HCT116 (cell line): ENCODE results near the gene VAMP2. TPM values are rescaled to one million over a fixed set of nuclear protein-coding genes. Genes with fewer than 3 reads are reported as not detected.

Experiments
- ATAC-seq: fragments of 200-7000 bp; cut with Tn5 transposase; 2 replicates; pipeline ENCODE4 v1.9.1; 2020; ENCODE audit warnings: mild to moderate bottlenecking, moderate library complexity
- BruUV-seq: library from RNA; stranded (reverse); fragments of 400-500 nt; replicated peaks from 2 replicates; lab custom pipeline; 2021; lab: Mats Ljungman, UMichigan
- CTCF ChIA-PET: fragments of 300-600 bp; sonication (Branson Sonifier 250); formaldehyde crosslinking; loops from one replicate; lab custom pipeline; 2021; ENCODE audit warnings: antibody characterized with exemption; lab: Charles Lee
- POLR2A ChIA-PET: fragments of 300-600, 350-600 bp; sonication (Branson Sonifier 250); formaldehyde crosslinking; loops from one replicate; lab custom pipeline; 2021; ENCODE audit warnings: antibody characterized with exemption; lab: Charles Lee
- RAD21 ChIA-PET, 2 experiments: fragments of 300-600 bp; sonication (Branson Sonifier 250); formaldehyde crosslinking; loops; one replicate each; lab custom pipeline; 2023; ENCODE audit warnings: low total read pairs in 2 of 2; ENCODE audit not compliant: uncharacterized antibody in 2 of 2, unreplicated experiment in 2 of 2, low non-redundant PET in 1 of 2; lab: Charles Lee
- DNase-seq: peaks from one replicate; pipeline ENCODE4 v3.0.0-alpha.2; 2010; ENCODE audit warnings: low read depth, low spot score
- H2AFZ ChIP-seq: fragments of 200-600 bp; shearing (Covaris generic), sonication (generic); 2 replicates; pipeline ENCODE4 v1.6.1; 2017; ENCODE audit warnings: low read depth, mixed run types, mixed read lengths, antibody characterized with exemption, low read length; ENCODE audit not compliant: poor library complexity, severe bottlenecking
- H3K27ac ChIP-seq: 2 replicates; pipeline ENCODE4 v1.5.1; 2012; ENCODE audit warnings: low read depth, low read length
- H3K27me3 ChIP-seq: fragments of 200-600 bp; sonication (generic); 2 replicates; pipeline ENCODE4 v1.6.1; 2016; ENCODE audit warnings: mixed run types, low read length, mixed read lengths; ENCODE audit not compliant: insufficient read depth
- H3K36me3 ChIP-seq, 2 experiments: fragments of 200-500 bp in 1 of 2; fragments of 200-600 bp in 1 of 2; sonication (Bioruptor generic) in 1 of 2; sonication (generic) in 1 of 2; 2 replicates each; pipeline versions ENCODE4 v1.5.1 to v1.6.1; 2014 to 2016; ENCODE audit warnings: low read length in 2 of 2, inconsistent platforms in 1 of 2, mixed read lengths in 1 of 2, mixed run types in 1 of 2; ENCODE audit not compliant: insufficient read depth in 2 of 2, control insufficient read depth in 1 of 2
- H3K4me1 ChIP-seq, 2 experiments: fragments of 200-600 bp in 1 of 2; sonication (generic) in 1 of 2; 2 replicates each; pipeline versions ENCODE4 v1.5.1 to v1.6.1; 2012 to 2017; ENCODE audit warnings: low read length in 2 of 2, inconsistent platforms in 1 of 2, mild to moderate bottlenecking in 1 of 2, mixed read lengths in 1 of 2, mixed run types in 1 of 2, moderate library complexity in 1 of 2; ENCODE audit not compliant: insufficient read depth in 2 of 2, control insufficient read depth in 1 of 2
- H3K4me2 ChIP-seq: fragments of 200-600 bp; sonication (generic); 2 replicates; pipeline ENCODE4 v1.6.1; 2017; ENCODE audit warnings: mixed run types, low read length, mixed read lengths
- H3K4me3 ChIP-seq, 2 experiments: fragments of 200-600 bp in 1 of 2; sonication (generic) in 1 of 2; replicated peaks in 1 of 2; 2 replicates each; pipeline ENCODE4 v1.5.1; 2011 to 2016; ENCODE audit warnings: low read length in 2 of 2, control low read depth in 1 of 2, low read depth in 1 of 2, mild to moderate bottlenecking in 1 of 2, mixed read lengths in 1 of 2, mixed run types in 1 of 2
- H3K79me2 ChIP-seq: fragments of 200-600 bp; sonication (generic); 2 replicates; pipeline ENCODE4 v1.6.1; 2017; ENCODE audit warnings: mild to moderate bottlenecking, mixed run types, low read length, moderate library complexity, mixed read lengths; ENCODE audit not compliant: insufficient read depth
- H3K9ac ChIP-seq: fragments of 200-600 bp; sonication (generic); 2 replicates; pipeline ENCODE4 v1.6.1; 2016; ENCODE audit warnings: low read length, mixed read lengths
- H3K9me2 ChIP-seq: fragments of 200-600 bp; sonication (generic), shearing (Covaris generic); 2 replicates; pipeline ENCODE4 v1.6.1; 2017; ENCODE audit warnings: mixed run types, mild to moderate bottlenecking, moderate library complexity; ENCODE audit not compliant: insufficient read depth
- H3K9me3 ChIP-seq, 2 experiments: fragments of 200-500 bp in 1 of 2; fragments of 200-600 bp in 1 of 2; sonication (Bioruptor generic) in 1 of 2; sonication (generic) in 1 of 2; 2 replicates each; pipeline ENCODE4 v1.6.1; 2014 to 2017; ENCODE audit warnings: low read length in 2 of 2, mixed read lengths in 2 of 2, inconsistent platforms in 1 of 2, low read depth in 1 of 2, mild to moderate bottlenecking in 1 of 2, mixed run types in 1 of 2, moderate library complexity in 1 of 2; ENCODE audit not compliant: control insufficient read depth in 1 of 2, insufficient read depth in 1 of 2
- H4K20me1 ChIP-seq: fragments of 200-600 bp; sonication (generic), shearing (Covaris generic); 2 replicates; pipeline ENCODE4 v1.6.1; 2017; ENCODE audit warnings: mixed run types, mild to moderate bottlenecking, moderate library complexity; ENCODE audit not compliant: insufficient read depth
- CBX3 ChIP-seq: IDR thresholded peaks from 2 replicates; pipeline ENCODE4 v1.6.1; 2012; ENCODE audit warnings: low read depth
- CEBPB ChIP-seq: IDR thresholded peaks from 2 replicates; pipeline ENCODE4 v1.6.1; 2012; ENCODE audit warnings: low read depth
- EGR1 ChIP-seq: IDR thresholded peaks from 2 replicates; pipeline ENCODE4 v1.6.1; 2012; ENCODE audit warnings: low read depth
- ELF1 ChIP-seq: IDR thresholded peaks from 2 replicates; pipeline ENCODE4 v1.6.1; 2012; ENCODE audit warnings: low read depth, borderline replicate concordance
- EZH2 ChIP-seq: fragments of 200-600 bp; sonication (generic); IDR thresholded peaks from 2 replicates; pipeline ENCODE4 v1.6.1; 2017; ENCODE audit warnings: antibody characterized with exemption, mixed run types
- JUND ChIP-seq: IDR thresholded peaks from 2 replicates; pipeline ENCODE4 v1.6.1; 2012
- RAD21 ChIP-seq: IDR thresholded peaks from 2 replicates; pipeline ENCODE4 v1.6.1; 2012; ENCODE audit warnings: low read depth, mild to moderate bottlenecking
- SIN3A ChIP-seq: IDR thresholded peaks from 2 replicates; pipeline ENCODE4 v1.6.1; 2012; ENCODE audit warnings: low read depth
- SP1 ChIP-seq: IDR thresholded peaks from 2 replicates; pipeline ENCODE4 v1.6.1; 2012; ENCODE audit warnings: low read depth
- ZNF274 ChIP-seq: fragments of 200-500 bp; sonication (Bioruptor generic); IDR thresholded peaks from 2 replicates; pipeline ENCODE4 v1.6.1; 2014; ENCODE audit warnings: mild to moderate bottlenecking, low read depth, low read length, inconsistent platforms
- intact Hi-C: fragments of 100-400 bp; cut with micrococcal nuclease; formaldehyde crosslinking; loops from 2 replicates; pipeline ENCODE4 v1.10.0; 2022
- total RNA-seq: library from RNA; stranded (reverse); gene quantifications from one replicate; pipeline ENCODE4 v1.2.1, GENCODE V29; 2021; ENCODE audit not compliant: unreplicated experiment
- TF ChIP-seq, protein P1 (sequence below): IDR thresholded peaks from 2 replicates; pipeline ENCODE4 v1.6.1; 2012
- TF ChIP-seq, protein P2 (sequence below), 3 experiments: fragments of 200-600 bp in 1 of 3; sonication (generic) in 1 of 3; IDR thresholded peaks in 2 of 3; conservative IDR thresholded peaks in 1 of 3; 2 replicates each; pipeline ENCODE4 v1.5.1; 2012 to 2017; ENCODE audit warnings: low read depth in 2 of 3, low read length in 2 of 3, antibody characterized with exemption in 1 of 3, borderline replicate concordance in 1 of 3, control low read depth in 1 of 3, mild to moderate bottlenecking in 1 of 3, mixed read lengths in 1 of 3, mixed run types in 1 of 3, moderate library complexity in 1 of 3; ENCODE audit not compliant: insufficient read depth in 1 of 3
- TF ChIP-seq, protein P3 (sequence below): IDR thresholded peaks from 2 replicates; pipeline ENCODE4 v1.6.1; 2011; ENCODE audit warnings: mild to moderate bottlenecking, low read length, moderate library complexity; ENCODE audit not compliant: insufficient replicate concordance; ENCODE audit errors: extremely low read depth

Gene VAMP2
- total RNA-seq, 1 experiment from 2014 or later = 35.9 TPM

DNA sequence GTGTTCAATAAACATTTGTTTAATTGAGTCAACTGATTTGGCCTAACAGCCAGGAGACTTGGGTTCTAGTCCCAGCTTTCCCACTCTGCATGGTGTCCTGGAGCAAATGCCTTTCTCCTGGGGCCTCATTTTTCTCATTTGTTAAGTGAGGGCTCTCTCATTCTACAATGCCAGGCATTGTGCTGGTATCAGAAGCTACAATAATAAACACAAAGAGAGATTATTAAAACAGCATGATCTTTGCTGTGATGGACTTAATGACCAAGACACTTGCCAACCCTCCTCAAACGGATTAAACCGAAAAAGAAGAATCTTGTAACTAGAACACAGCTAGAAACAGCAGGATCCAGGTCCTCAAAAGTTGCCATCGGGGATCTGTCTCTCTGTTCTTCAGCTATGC lies 4.8 kb upstream of the VAMP2 start:
- CTCF ChIA-PET = interaction anchor here (1.3 kb wide), 1 partner anchor 48 kb away, joined by 3 read pairs; no protein-coding TSS in a partner anchor
- Histone ChIP-seq H3K4me1 (peaks cover 22 to 25% of the 10 kb centered on the region in 2 experiments), H3K27me3 (no peaks in the 10 kb centered on the region), H3K27ac (no peak overlapping the region), H3K9me2 (no peaks in the 10 kb centered on the region), H3K9ac (no peak overlapping the region), H4K20me1 (no peaks in the 10 kb centered on the region), H3K79me2 (peaks cover 1% of the 10 kb centered on the region; the same call in 1 of the 2 replicates), H3K4me3 (no peak overlapping the region)
- RAD21 ChIA-PET = no interaction called here
- POLR2A ChIA-PET = interaction anchor here (0.6 kb wide), 1 partner anchor 18 kb away, joined by 3 read pairs; no protein-coding TSS in a partner anchor
- DNase-seq (no peak), ATAC-seq (no peak)
- TF ChIP-seq SP1 (no peak), EZH2 (no peak), CEBPB (no peak), EGR1 (no peak), ZNF274 (no peak), JUND (no peak), CBX3 (no peak), SIN3A (no peak), RAD21 (no peak), ELF1 (no peak)
- TF ChIP-seq, protein P1, sequence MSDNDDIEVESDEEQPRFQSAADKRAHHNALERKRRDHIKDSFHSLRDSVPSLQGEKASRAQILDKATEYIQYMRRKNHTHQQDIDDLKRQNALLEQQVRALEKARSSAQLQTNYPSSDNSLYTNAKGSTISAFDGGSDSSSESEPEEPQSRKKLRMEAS = no peak
- TF ChIP-seq, protein P2, sequence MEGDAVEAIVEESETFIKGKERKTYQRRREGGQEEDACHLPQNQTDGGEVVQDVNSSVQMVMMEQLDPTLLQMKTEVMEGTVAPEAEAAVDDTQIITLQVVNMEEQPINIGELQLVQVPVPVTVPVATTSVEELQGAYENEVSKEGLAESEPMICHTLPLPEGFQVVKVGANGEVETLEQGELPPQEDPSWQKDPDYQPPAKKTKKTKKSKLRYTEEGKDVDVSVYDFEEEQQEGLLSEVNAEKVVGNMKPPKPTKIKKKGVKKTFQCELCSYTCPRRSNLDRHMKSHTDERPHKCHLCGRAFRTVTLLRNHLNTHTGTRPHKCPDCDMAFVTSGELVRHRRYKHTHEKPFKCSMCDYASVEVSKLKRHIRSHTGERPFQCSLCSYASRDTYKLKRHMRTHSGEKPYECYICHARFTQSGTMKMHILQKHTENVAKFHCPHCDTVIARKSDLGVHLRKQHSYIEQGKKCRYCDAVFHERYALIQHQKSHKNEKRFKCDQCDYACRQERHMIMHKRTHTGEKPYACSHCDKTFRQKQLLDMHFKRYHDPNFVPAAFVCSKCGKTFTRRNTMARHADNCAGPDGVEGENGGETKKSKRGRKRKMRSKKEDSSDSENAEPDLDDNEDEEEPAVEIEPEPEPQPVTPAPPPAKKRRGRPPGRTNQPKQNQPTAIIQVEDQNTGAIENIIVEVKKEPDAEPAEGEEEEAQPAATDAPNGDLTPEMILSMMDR (IDR thresholded peaks at IDR 0.05 in 2 of 3, conservative IDR thresholded peaks at IDR 0.05 in 1 of 3; ENCODE audit: borderline replicate concordance in 1 of 3, insufficient read depth in 1 of 3, low read depth in 2 of 3, low read length in 2 of 3) = no peak
- TF ChIP-seq, protein P3, sequence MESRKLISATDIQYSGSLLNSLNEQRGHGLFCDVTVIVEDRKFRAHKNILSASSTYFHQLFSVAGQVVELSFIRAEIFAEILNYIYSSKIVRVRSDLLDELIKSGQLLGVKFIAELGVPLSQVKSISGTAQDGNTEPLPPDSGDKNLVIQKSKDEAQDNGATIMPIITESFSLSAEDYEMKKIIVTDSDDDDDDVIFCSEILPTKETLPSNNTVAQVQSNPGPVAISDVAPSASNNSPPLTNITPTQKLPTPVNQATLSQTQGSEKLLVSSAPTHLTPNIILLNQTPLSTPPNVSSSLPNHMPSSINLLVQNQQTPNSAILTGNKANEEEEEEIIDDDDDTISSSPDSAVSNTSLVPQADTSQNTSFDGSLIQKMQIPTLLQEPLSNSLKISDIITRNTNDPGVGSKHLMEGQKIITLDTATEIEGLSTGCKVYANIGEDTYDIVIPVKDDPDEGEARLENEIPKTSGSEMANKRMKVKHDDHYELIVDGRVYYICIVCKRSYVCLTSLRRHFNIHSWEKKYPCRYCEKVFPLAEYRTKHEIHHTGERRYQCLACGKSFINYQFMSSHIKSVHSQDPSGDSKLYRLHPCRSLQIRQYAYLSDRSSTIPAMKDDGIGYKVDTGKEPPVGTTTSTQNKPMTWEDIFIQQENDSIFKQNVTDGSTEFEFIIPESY = no peak
- TF ChIP-seq, all 23 proteins: peak for 0
- intact Hi-C loops = no loop called here
- Histone ChIP-seq H2AFZ (no peak overlapping the region), H3K36me3 (no peaks in the 10 kb centered on the region), H3K4me2 (no peak overlapping the region), H3K9me3 (no peaks in the 10 kb centered on the region)
- no TSS peak for BruUV-seq
